Neural cell (in vitro differentiated cells): ENCODE results near the gene CD300C.

Experiments used
- EZH2 ChIP-seq: fragments of 200-600, 300-800 bp; shearing (Covaris generic), sonication (generic); IDR thresholded peaks from 2 replicates; pipeline ENCODE4 v1.6.1; 2014; ENCODE audit warnings: antibody characterized with exemption, low read length, borderline replicate concordance, mild to moderate bottlenecking; ENCODE audit not compliant: insufficient read depth, poor library complexity, severe bottlenecking
- POLR2AphosphoS5 ChIP-seq: IDR thresholded peaks from 2 replicates; pipeline ENCODE4 v1.6.1; 2012
- RAD21 ChIP-seq: fragments of 450-650 bp; conservative IDR thresholded peaks from 2 replicates; pipeline ENCODE4 v1.6.1; 2014; ENCODE audit warnings: antibody characterized with exemption, mild to moderate bottlenecking, moderate library complexity
- TF ChIP-seq, protein P1 (sequence below): fragments of 450-650 bp; IDR thresholded peaks from 2 replicates; pipeline ENCODE4 v1.5.1; 2014; ENCODE audit warnings: antibody characterized with exemption, mild to moderate bottlenecking, moderate library complexity; ENCODE audit not compliant: poor library complexity, severe bottlenecking
- TF ChIP-seq, protein P2 (sequence below): IDR thresholded peaks from 2 replicates; pipeline ENCODE4 v1.6.1; 2012; ENCODE audit warnings: borderline replicate concordance

DNA sequence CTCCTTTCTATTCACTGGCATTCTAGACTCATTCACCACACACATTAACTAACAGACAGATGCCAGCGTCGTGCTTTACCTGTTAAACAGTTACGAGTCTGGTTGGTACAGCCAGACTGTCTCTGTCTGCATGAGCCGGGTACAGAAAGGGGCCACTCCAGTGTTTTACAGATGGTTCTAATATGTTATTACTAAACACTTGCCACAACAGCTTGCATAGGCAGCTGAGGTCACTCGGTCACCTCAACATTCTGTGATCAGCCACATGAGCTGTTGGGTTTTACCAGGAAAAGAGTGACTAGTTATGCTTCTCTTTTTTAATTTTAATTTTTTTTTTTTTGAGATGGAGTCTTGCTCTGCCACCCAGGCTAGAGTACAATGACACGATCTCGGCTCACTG lies 54.3 kb downstream of the CD300C start:
- TF ChIP-seq, protein P1, sequence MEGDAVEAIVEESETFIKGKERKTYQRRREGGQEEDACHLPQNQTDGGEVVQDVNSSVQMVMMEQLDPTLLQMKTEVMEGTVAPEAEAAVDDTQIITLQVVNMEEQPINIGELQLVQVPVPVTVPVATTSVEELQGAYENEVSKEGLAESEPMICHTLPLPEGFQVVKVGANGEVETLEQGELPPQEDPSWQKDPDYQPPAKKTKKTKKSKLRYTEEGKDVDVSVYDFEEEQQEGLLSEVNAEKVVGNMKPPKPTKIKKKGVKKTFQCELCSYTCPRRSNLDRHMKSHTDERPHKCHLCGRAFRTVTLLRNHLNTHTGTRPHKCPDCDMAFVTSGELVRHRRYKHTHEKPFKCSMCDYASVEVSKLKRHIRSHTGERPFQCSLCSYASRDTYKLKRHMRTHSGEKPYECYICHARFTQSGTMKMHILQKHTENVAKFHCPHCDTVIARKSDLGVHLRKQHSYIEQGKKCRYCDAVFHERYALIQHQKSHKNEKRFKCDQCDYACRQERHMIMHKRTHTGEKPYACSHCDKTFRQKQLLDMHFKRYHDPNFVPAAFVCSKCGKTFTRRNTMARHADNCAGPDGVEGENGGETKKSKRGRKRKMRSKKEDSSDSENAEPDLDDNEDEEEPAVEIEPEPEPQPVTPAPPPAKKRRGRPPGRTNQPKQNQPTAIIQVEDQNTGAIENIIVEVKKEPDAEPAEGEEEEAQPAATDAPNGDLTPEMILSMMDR: no peak
- TF ChIP-seq POLR2AphosphoS5: no peak
- TF ChIP-seq, protein P2, sequence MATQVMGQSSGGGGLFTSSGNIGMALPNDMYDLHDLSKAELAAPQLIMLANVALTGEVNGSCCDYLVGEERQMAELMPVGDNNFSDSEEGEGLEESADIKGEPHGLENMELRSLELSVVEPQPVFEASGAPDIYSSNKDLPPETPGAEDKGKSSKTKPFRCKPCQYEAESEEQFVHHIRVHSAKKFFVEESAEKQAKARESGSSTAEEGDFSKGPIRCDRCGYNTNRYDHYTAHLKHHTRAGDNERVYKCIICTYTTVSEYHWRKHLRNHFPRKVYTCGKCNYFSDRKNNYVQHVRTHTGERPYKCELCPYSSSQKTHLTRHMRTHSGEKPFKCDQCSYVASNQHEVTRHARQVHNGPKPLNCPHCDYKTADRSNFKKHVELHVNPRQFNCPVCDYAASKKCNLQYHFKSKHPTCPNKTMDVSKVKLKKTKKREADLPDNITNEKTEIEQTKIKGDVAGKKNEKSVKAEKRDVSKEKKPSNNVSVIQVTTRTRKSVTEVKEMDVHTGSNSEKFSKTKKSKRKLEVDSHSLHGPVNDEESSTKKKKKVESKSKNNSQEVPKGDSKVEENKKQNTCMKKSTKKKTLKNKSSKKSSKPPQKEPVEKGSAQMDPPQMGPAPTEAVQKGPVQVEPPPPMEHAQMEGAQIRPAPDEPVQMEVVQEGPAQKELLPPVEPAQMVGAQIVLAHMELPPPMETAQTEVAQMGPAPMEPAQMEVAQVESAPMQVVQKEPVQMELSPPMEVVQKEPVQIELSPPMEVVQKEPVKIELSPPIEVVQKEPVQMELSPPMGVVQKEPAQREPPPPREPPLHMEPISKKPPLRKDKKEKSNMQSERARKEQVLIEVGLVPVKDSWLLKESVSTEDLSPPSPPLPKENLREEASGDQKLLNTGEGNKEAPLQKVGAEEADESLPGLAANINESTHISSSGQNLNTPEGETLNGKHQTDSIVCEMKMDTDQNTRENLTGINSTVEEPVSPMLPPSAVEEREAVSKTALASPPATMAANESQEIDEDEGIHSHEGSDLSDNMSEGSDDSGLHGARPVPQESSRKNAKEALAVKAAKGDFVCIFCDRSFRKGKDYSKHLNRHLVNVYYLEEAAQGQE: no peak
- no peak for TF ChIP-seq RAD21
- TF ChIP-seq EZH2: no peak
